ENCODE data around the gene CHST11. TPM values are rescaled to one million over a fixed set of nuclear protein-coding genes. Genes with fewer than 3 reads are reported as not detected.
"Not testable (repeated sequence)": the region's sequence is repeated elsewhere in the genome, so short reads cannot be mapped to it uniquely, and the experiment has no call there.

The CHST11 gene
- total RNA-seq, 1 experiment from 2014 or later, result 1.1 TPM

- DNase-seq (ENCODE audit: low spot score), result no peak
- CTCF ChIA-PET, result no interaction called here
- TF ChIP-seq EZH2 (IDR thresholded peaks at IDR 0.05; ENCODE audit: borderline replicate concordance, low read depth, low read length, poor library complexity, severe bottlenecking), result no peak
- no peak for TF ChIP-seq CTCF (conservative IDR thresholded peaks at IDR 0.05; ENCODE audit: low read depth, low read length)
- Histone ChIP-seq H3K36me3 (ENCODE audit: insufficient read depth, low read length, poor library complexity, severe bottlenecking) (no peaks in the 10 kb centered on the region), H3K9me3 (ENCODE audit: low read depth, low read length, poor library complexity, severe bottlenecking) (no peaks in the 10 kb centered on the region), H3K4me1 (ENCODE audit: insufficient read depth, low read length, poor library complexity, severe bottlenecking) (no peaks in the 10 kb centered on the region), H3K27ac (ENCODE audit: low read depth, low read length, poor library complexity, severe bottlenecking) (no peak overlapping the region), H3K27me3 (replicated peaks; ENCODE audit: insufficient read depth, low read depth, low read length, poor library complexity) (peaks cover 4% of the 10 kb centered on the region), H3K4me3 (ENCODE audit: low read depth, low read length, poor library complexity, severe bottlenecking) (no peak overlapping the region)
- no TSS peak for BruUV-seq (replicated peaks)
- POLR2A ChIA-PET (ENCODE audit: low non-redundant PET), result no interaction called here
- intact Hi-C loops (cut with micrococcal nuclease; ENCODE audit: unreplicated experiment), result no loop called here
These were observed 113.6 kb downstream of the CHST11 start for GRCh38 chr12:104570174-104570907.

GRCh38 chr12:104571328-104571727, 114.6 kb downstream of the CHST11 start:
- TF ChIP-seq EZH2 (IDR thresholded peaks at IDR 0.05; ENCODE audit: borderline replicate concordance, low read depth, low read length, poor library complexity, severe bottlenecking) (no peak), CTCF (conservative IDR thresholded peaks at IDR 0.05; ENCODE audit: low read depth, low read length) (no peak)
- CTCF ChIA-PET, result no interaction called here
- BruUV-seq (replicated peaks), result no TSS peak
- Histone ChIP-seq H3K4me3 (ENCODE audit: low read depth, low read length, poor library complexity, severe bottlenecking) (no peak overlapping the region), H3K4me1 (ENCODE audit: insufficient read depth, low read length, poor library complexity, severe bottlenecking) (no peaks in the 10 kb centered on the region), H3K27me3 (replicated peaks; ENCODE audit: insufficient read depth, low read depth, low read length, poor library complexity) (peaks cover 4% of the 10 kb centered on the region), H3K9me3 (ENCODE audit: low read depth, low read length, poor library complexity, severe bottlenecking) (no peaks in the 10 kb centered on the region), H3K36me3 (ENCODE audit: insufficient read depth, low read length, poor library complexity, severe bottlenecking) (no peaks in the 10 kb centered on the region), H3K27ac (ENCODE audit: low read depth, low read length, poor library complexity, severe bottlenecking) (no peak overlapping the region)
- DNase-seq (ENCODE audit: low spot score), result no peak
- intact Hi-C loops (cut with micrococcal nuclease; ENCODE audit: unreplicated experiment), result no loop called here
- POLR2A ChIA-PET (ENCODE audit: low non-redundant PET), result no interaction called here

GRCh38 chr12:104574353-104574752, 117.6 kb downstream of the CHST11 start:
- POLR2A ChIA-PET (ENCODE audit: low non-redundant PET); intact Hi-C loops (cut with micrococcal nuclease; ENCODE audit: unreplicated experiment); H3K9me3 ChIP-seq (ENCODE audit: low read depth, low read length, poor library complexity, severe bottlenecking); H3K36me3 ChIP-seq (ENCODE audit: insufficient read depth, low read length, poor library complexity, severe bottlenecking); DNase-seq (ENCODE audit: low spot score); CTCF ChIA-PET; BruUV-seq (replicated peaks); H3K27me3 ChIP-seq (replicated peaks; ENCODE audit: insufficient read depth, low read depth, low read length, poor library complexity); H3K4me3 ChIP-seq (ENCODE audit: low read depth, low read length, poor library complexity, severe bottlenecking); H3K4me1 ChIP-seq (ENCODE audit: insufficient read depth, low read length, poor library complexity, severe bottlenecking); H3K27ac ChIP-seq (ENCODE audit: low read depth, low read length, poor library complexity, severe bottlenecking): not testable (repeated sequence)

GRCh38 chr12:104574758-104575157, 118.0 kb downstream of the CHST11 start:
- H3K4me1 ChIP-seq (ENCODE audit: insufficient read depth, low read length, poor library complexity, severe bottlenecking); H3K27ac ChIP-seq (ENCODE audit: low read depth, low read length, poor library complexity, severe bottlenecking); intact Hi-C loops (cut with micrococcal nuclease; ENCODE audit: unreplicated experiment); H3K36me3 ChIP-seq (ENCODE audit: insufficient read depth, low read length, poor library complexity, severe bottlenecking); DNase-seq (ENCODE audit: low spot score); H3K27me3 ChIP-seq (replicated peaks; ENCODE audit: insufficient read depth, low read depth, low read length, poor library complexity); H3K4me3 ChIP-seq (ENCODE audit: low read depth, low read length, poor library complexity, severe bottlenecking); CTCF ChIA-PET; H3K9me3 ChIP-seq (ENCODE audit: low read depth, low read length, poor library complexity, severe bottlenecking); BruUV-seq (replicated peaks); POLR2A ChIA-PET (ENCODE audit: low non-redundant PET): not testable (repeated sequence)

Data from A673 (cell line).